ENCODE results near the gene MTR.

GRCh38 chr1:236882678-236883077 lies 87.6 kb downstream of the MTR start:
- no peak for TF ChIP-seq CTCF (IDR thresholded peaks at IDR 0.05; ENCODE audit: insufficient read depth, low read depth, low read length)
- no peak for TF ChIP-seq EZH2 (IDR thresholded peaks at IDR 0.05; ENCODE audit: insufficient read depth, low read length)
